Measurements from ENCODE around the gene NABP1. TPM values are rescaled to one million over a fixed set of nuclear protein-coding genes. Genes with fewer than 3 reads are reported as not detected.
"Not testable (repeated sequence)": the region's sequence is repeated elsewhere in the genome, so short reads cannot be mapped to it uniquely, and the experiment has no call there.

The NABP1 gene
- total RNA-seq, 1 donor from 2014 or later: 18.5 TPM

DNA sequence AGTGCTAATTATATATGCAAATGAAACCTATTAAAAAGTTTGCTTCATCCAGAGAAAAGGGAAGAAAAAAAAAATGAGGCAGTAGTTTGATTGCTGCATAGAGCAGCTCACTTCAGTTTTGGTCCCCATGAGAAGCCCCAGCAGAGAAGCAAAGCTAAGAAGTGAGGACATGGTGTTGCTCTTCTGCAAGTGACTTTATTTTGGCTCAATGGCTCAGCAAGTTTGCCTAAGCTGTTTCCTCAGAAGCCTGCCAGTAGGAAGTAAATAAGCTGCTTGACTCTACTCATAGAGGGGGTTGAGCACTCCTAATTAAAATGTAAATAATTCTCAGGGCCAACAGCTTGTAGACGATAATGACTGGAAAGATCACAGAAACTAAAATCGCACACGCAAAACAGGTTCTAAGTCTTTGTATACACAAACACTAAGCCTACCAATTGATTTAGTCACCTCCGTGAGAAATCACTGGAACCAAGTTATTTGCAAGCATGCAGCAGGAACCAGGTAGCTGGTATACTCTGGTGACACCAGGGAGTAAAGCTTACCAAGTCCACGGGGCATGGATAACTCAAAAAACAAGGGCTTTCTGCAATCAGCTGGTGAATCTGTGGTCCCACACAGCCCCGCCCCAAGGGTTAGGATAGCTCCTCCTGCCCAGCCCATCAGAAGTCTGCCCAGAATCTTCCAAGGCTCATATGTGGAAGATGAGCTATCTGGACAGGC, 39.7 kb upstream of the NABP1 start:
- Mint-ChIP-seq H3K4me3 (ENCODE audit: unreplicated experiment) (no peak overlapping the region), H3K27ac (ENCODE audit: unreplicated experiment) (no peak overlapping the region)

DNA sequence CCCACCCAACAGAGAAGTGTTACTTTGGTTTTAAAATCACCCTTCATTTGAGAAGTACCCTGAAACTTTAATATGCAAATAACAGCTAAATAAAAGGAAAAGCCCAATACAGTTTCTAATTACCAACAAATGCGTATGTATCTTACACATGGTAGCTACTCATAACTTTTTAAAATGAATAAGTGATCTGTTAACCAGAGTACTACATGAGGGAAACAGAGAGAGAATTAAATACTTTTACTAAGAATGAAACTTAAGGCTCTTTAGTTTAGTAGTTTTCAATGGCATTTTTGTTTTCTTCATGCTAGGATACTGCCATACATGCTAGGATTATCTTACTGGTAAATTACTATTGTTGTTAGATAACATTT, 39.1 kb upstream of the NABP1 start:
- Mint-ChIP-seq H3K4me3 (ENCODE audit: unreplicated experiment) (no peak overlapping the region), H3K4me1 (ENCODE audit: low read depth) (peaks cover 33% of the 10 kb centered on the region), H3K27me3 (ENCODE audit: low read depth) (no peaks in the 10 kb centered on the region), H3K36me3 (ENCODE audit: low read depth) (no peaks in the 10 kb centered on the region), H3K9me3 (ENCODE audit: low read depth) (no peaks in the 10 kb centered on the region), H3K27ac (ENCODE audit: unreplicated experiment) (no peak overlapping the region)
- no peak for DNase-seq (ENCODE audit: low spot score)
- TF ChIP-seq, protein P1, sequence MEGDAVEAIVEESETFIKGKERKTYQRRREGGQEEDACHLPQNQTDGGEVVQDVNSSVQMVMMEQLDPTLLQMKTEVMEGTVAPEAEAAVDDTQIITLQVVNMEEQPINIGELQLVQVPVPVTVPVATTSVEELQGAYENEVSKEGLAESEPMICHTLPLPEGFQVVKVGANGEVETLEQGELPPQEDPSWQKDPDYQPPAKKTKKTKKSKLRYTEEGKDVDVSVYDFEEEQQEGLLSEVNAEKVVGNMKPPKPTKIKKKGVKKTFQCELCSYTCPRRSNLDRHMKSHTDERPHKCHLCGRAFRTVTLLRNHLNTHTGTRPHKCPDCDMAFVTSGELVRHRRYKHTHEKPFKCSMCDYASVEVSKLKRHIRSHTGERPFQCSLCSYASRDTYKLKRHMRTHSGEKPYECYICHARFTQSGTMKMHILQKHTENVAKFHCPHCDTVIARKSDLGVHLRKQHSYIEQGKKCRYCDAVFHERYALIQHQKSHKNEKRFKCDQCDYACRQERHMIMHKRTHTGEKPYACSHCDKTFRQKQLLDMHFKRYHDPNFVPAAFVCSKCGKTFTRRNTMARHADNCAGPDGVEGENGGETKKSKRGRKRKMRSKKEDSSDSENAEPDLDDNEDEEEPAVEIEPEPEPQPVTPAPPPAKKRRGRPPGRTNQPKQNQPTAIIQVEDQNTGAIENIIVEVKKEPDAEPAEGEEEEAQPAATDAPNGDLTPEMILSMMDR (IDR thresholded peaks at IDR 0.05): no peak

More for the DNA sequence above, 39.7 kb upstream of the NABP1 start:
- no peak for DNase-seq (ENCODE audit: low spot score)
- TF ChIP-seq, protein P1 (IDR thresholded peaks at IDR 0.05): no peak
- no peaks in the 10 kb centered on the region for H3K27me3 Mint-ChIP-seq (ENCODE audit: low read depth)
- H3K36me3 Mint-ChIP-seq (ENCODE audit: low read depth): no peaks in the 10 kb centered on the region
- no peaks in the 10 kb centered on the region for H3K9me3 Mint-ChIP-seq (ENCODE audit: low read depth)
- peaks cover 33% of the 10 kb centered on the region for H3K4me1 Mint-ChIP-seq (ENCODE audit: low read depth)

DNA sequence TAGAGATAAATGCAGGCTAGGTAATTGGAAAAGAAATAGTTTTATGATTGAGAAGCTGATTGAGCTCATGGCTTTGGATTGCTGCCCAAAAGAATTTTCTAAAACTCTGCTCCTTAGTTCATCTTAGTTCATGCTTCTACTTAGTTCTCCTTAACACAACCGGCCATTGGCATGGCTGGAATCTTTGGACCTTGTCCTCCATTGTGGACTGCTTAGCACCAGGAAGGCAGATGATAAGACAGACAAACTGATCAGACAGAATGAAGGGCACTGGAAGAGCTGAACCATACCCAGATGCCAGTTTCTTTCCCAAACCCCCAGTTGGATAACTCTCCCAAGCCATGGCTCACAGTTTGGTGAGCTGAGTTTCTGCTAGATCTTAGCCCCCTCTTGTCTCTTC, 36.3 kb upstream of the NABP1 start:
- Mint-ChIP-seq H3K9me3 (ENCODE audit: low read depth) (no peaks in the 10 kb centered on the region), H3K4me3 (ENCODE audit: unreplicated experiment) (no peak overlapping the region), H3K27me3 (ENCODE audit: low read depth) (no peaks in the 10 kb centered on the region), H3K4me1 (ENCODE audit: low read depth) (peaks cover 16% of the 10 kb centered on the region), H3K36me3 (ENCODE audit: low read depth) (no peaks in the 10 kb centered on the region), H3K27ac (ENCODE audit: unreplicated experiment) (no peak overlapping the region)
- TF ChIP-seq, protein P1 (IDR thresholded peaks at IDR 0.05): no peak
- no peak for DNase-seq (ENCODE audit: low spot score)

DNA sequence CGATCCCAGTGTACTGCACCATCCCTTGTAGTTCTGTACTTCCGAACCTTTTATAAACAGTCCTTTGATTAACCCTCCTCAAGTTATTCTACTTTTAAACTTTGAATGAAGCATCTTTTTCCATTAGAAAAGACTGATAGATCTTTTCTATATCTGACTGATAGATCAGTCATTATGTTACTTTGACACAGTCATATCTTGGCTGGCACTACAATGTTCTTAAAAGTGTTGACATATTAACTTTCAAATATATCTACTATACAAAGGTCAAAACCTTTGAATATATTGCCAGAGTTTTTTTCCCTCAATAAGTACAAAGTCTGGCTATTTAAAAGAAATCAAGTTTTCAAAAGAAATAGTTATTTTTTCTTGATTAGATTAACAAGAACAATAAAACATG, 35.4 kb upstream of the NABP1 start:
- Mint-ChIP-seq H3K4me1 (ENCODE audit: low read depth) (peaks cover 7% of the 10 kb centered on the region), H3K4me3 (ENCODE audit: unreplicated experiment) (no peak overlapping the region), H3K27me3 (ENCODE audit: low read depth) (no peaks in the 10 kb centered on the region), H3K27ac (ENCODE audit: unreplicated experiment) (no peak overlapping the region), H3K9me3 (ENCODE audit: low read depth) (no peaks in the 10 kb centered on the region), H3K36me3 (ENCODE audit: low read depth) (no peaks in the 10 kb centered on the region)
- DNase-seq (ENCODE audit: low spot score): no peak
- TF ChIP-seq, protein P1 (IDR thresholded peaks at IDR 0.05): no peak

DNA sequence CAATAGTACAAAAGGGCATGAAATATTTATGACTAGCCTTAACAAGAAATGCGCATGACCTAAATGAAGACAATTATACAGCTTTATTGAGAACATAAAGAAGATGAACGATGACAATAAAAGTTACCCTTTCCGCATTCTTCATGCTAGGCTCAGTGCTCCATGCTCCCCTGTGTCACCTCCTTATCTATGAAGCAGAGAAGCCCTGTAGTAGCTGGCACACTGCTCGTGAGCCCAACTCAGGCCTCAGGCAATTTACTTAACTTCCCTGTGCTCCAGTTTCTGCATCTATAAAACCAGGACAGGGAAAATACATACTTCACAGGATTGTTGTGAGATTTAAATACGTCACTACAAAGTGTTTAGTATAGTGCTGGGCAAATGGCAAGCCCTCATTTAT, 34.5 kb upstream of the NABP1 start:
- Mint-ChIP-seq H3K27me3 (ENCODE audit: low read depth) (no peaks in the 10 kb centered on the region), H3K27ac (ENCODE audit: unreplicated experiment) (no peak overlapping the region), H3K4me3 (ENCODE audit: unreplicated experiment) (no peak overlapping the region), H3K4me1 (ENCODE audit: low read depth) (no peaks in the 10 kb centered on the region), H3K9me3 (ENCODE audit: low read depth) (no peaks in the 10 kb centered on the region), H3K36me3 (ENCODE audit: low read depth) (no peaks in the 10 kb centered on the region)
- TF ChIP-seq, protein P1 (IDR thresholded peaks at IDR 0.05): no peak
- no peak for DNase-seq (ENCODE audit: low spot score)

DNA sequence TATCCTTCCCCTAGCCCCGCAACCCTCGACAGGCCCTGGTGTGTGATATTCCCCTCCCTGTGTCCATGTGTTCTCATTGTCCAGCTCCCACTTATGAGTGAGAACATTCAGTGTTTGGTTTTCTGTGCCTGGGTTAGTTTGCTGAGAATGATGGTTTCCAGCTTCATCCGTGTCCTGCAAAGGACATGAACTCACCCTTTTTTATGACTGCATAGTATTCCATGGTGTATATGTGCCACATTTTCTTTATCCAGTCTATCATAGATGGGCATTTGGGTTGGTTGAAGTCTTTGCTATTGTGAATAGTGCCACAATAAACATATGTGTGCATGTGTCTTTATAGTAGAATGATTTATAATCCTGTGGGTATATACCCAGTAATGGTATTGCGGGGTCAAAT, 33.3 kb upstream of the NABP1 start:
- H3K4me1 Mint-ChIP-seq (ENCODE audit: low read depth); H3K9me3 Mint-ChIP-seq (ENCODE audit: low read depth); H3K36me3 Mint-ChIP-seq (ENCODE audit: low read depth); DNase-seq (ENCODE audit: low spot score); H3K27ac Mint-ChIP-seq (ENCODE audit: unreplicated experiment); H3K4me3 Mint-ChIP-seq (ENCODE audit: unreplicated experiment); H3K27me3 Mint-ChIP-seq (ENCODE audit: low read depth): not testable (repeated sequence)
